PC-9 (cell line): ENCODE data around the gene RRP9. TPM values are rescaled to one million over a fixed set of nuclear protein-coding genes. Genes with fewer than 3 reads are reported as not detected.

Experiments
- BruUV-seq: library from RNA; stranded (reverse); fragments of 400-500 nt; replicated peaks from 2 replicates; lab custom pipeline; 2021; lab: Mats Ljungman, UMichigan
- CTCF ChIA-PET: fragments of 300-600 bp; sonication (Branson Sonifier 250); formaldehyde crosslinking; loops from one replicate; lab custom pipeline; 2022; ENCODE audit warnings: antibody characterized with exemption; lab: Charles Lee
- POLR2A ChIA-PET: fragments of 300-600 bp; sonication (Branson Sonifier 250); formaldehyde crosslinking; loops from one replicate; lab custom pipeline; 2022; ENCODE audit warnings: antibody characterized with exemption; ENCODE audit not compliant: unreplicated experiment; lab: Charles Lee
- DNase-seq, 2 experiments: peaks; one replicate each; pipeline versions ENCODE4 v3.0.0 to v3.0.0-alpha.2; 2015 to 2022; ENCODE audit warnings: mixed read lengths in 1 of 2
- H2AFZ ChIP-seq: fragments of 200-600 bp; sonication (generic); 2 replicates; pipeline ENCODE4 v1.8.1; 2017; ENCODE audit warnings: antibody characterized with exemption
- H3F3A ChIP-seq: fragments of 200-600 bp; sonication (generic); 2 replicates; pipeline ENCODE4 v1.8.1; 2017; ENCODE audit warnings: antibody characterized with exemption, mild to moderate bottlenecking, low read depth; ENCODE audit not compliant: insufficient read depth
- H3K27ac ChIP-seq: fragments of 200-600 bp; sonication (generic); 2 replicates; pipeline ENCODE4 v1.6.1; 2016; ENCODE audit warnings: mixed run types
- H3K27me3 ChIP-seq: fragments of 200-600 bp; sonication (generic); 2 replicates; pipeline ENCODE4 v1.6.1; 2016; ENCODE audit warnings: low read depth, mixed run types; ENCODE audit not compliant: insufficient read depth
- H3K36me3 ChIP-seq: fragments of 200-600 bp; sonication (generic); 2 replicates; pipeline ENCODE4 v1.6.1; 2016; ENCODE audit warnings: low read depth, mixed run types
- H3K4me1 ChIP-seq: fragments of 200-600 bp; sonication (generic); replicated peaks from 2 replicates; pipeline ENCODE4 v1.6.1; 2016; ENCODE audit warnings: mixed run types; ENCODE audit not compliant: insufficient read depth
- H3K4me2 ChIP-seq: fragments of 200-600 bp; sonication (generic); 2 replicates; pipeline ENCODE4 v1.6.1; 2017; ENCODE audit warnings: mixed run types
- H3K4me3 ChIP-seq: fragments of 200-600 bp; sonication (generic); 2 replicates; pipeline ENCODE4 v1.6.1; 2016; ENCODE audit warnings: mixed run types
- H3K79me2 ChIP-seq: fragments of 200-600 bp; sonication (generic); 2 replicates; pipeline ENCODE4 v1.6.1; 2017; ENCODE audit warnings: low read depth, mixed run types
- H3K9me2 ChIP-seq: fragments of 200-600 bp; sonication (generic); 2 replicates; pipeline ENCODE4 v1.8.1; 2017; ENCODE audit warnings: mild to moderate bottlenecking; ENCODE audit not compliant: insufficient read depth
- H3K9me3 ChIP-seq: fragments of 200-600 bp; sonication (generic); 2 replicates; pipeline ENCODE4 v1.8.1; 2016; ENCODE audit warnings: low read depth; ENCODE audit not compliant: insufficient read depth
- H4K20me1 ChIP-seq: fragments of 200-600 bp; sonication (generic); 2 replicates; pipeline ENCODE4 v1.8.1; 2017; ENCODE audit not compliant: insufficient read depth
- CTCF ChIP-seq: fragments of 200-600 bp; sonication (generic); conservative IDR thresholded peaks from 2 replicates; pipeline ENCODE4 v1.6.1; 2017; ENCODE audit warnings: mixed run types, antibody characterized with exemption, mild to moderate bottlenecking, moderate library complexity
- EZH2 ChIP-seq: fragments of 200-600 bp; sonication (generic); IDR thresholded peaks from 2 replicates; pipeline ENCODE4 v1.8.0; 2017; ENCODE audit warnings: antibody characterized with exemption, low read depth
- intact Hi-C: fragments of 100-400 bp; cut with micrococcal nuclease; formaldehyde crosslinking; loops from one replicate; pipeline ENCODE4 v1.10.0; 2022; ENCODE audit not compliant: unreplicated experiment
- total RNA-seq: library from RNA; stranded (reverse); gene quantifications from 2 replicates; pipeline ENCODE4 v1.2.3, GENCODE V29; 2021

RRP9 gene
- total RNA-seq, 1 experiment from 2014 or later, result 23.4 TPM

- H3K27me3 ChIP-seq, result no peaks in the 10 kb centered on the region
- ChIA-PET POLR2A (interaction anchor here (0.6 to 1.3 kb wide), 5 partner anchors 9 to 64 kb away, joined by 3 to 9 read pairs (median 5); partner anchors contain the start of genes ABHD14B, RPL29 and RRP9), CTCF (interaction anchor here (2.5 kb wide), 1 partner anchor 8 kb away, joined by 15 read pairs; the partner anchor contains the start of genes ABHD14A and ABHD14B)
- H3K9me3 ChIP-seq, result no peaks in the 10 kb centered on the region
- peak overlapping the region; percentile 93 for H3K4me2 ChIP-seq
- peak overlapping the region; percentile 89 for H3K27ac ChIP-seq
- TF ChIP-seq CTCF, result peak; percentile 77
- TF ChIP-seq EZH2, result no peak
- peaks cover 29% of the 10 kb centered on the region for H3K4me1 ChIP-seq
- DNase-seq, result peak; percentile 68 to 74
- intact Hi-C loops, result loop anchor here (2.0 kb wide), 1 partner anchor 40 kb away; the partner anchor contains the start of gene PARP3
- H3K36me3 ChIP-seq, result no peaks in the 10 kb centered on the region
- H2AFZ ChIP-seq, result peak overlapping the region; percentile 80
- H3K9me2 ChIP-seq, result no peaks in the 10 kb centered on the region
- peaks cover 32% of the 10 kb centered on the region for H3F3A ChIP-seq
- BruUV-seq, result TSS peak; percentile 52
- H4K20me1 ChIP-seq, result no peaks in the 10 kb centered on the region
- 0 out of 2 replicates have a peak, but pooled peaks cover 10% of the 10 kb centered on the region for H3K79me2 ChIP-seq
- peak overlapping the region; percentile 67 for H3K4me3 ChIP-seq
These were observed 40.7 kb upstream of the RRP9 start for GRCh38 chr3:51982352-51982837.

GRCh38 chr3:51980253-51980652 is 38.5 kb upstream of the RRP9 start:
- intact Hi-C loops, result no loop called here
- H3F3A ChIP-seq, result peaks cover 37% of the 10 kb centered on the region
- no peak overlapping the region for H2AFZ ChIP-seq
- H3K36me3 ChIP-seq, result no peaks in the 10 kb centered on the region
- no peaks in the 10 kb centered on the region for H3K9me2 ChIP-seq
- no peak for DNase-seq
- ChIA-PET CTCF (no interaction called here), POLR2A (no interaction called here)
- peaks cover 29% of the 10 kb centered on the region for H3K4me1 ChIP-seq
- no peak overlapping the region for H3K4me3 ChIP-seq
- 0 out of 2 replicates have a peak, but pooled peaks cover 9% of the 10 kb centered on the region for H3K79me2 ChIP-seq
- no peak overlapping the region for H3K4me2 ChIP-seq
- H3K27me3 ChIP-seq, result no peaks in the 10 kb centered on the region
- no peak overlapping the region for H3K27ac ChIP-seq
- BruUV-seq, result no TSS peak
- no peaks in the 10 kb centered on the region for H3K9me3 ChIP-seq
- no peaks in the 10 kb centered on the region for H4K20me1 ChIP-seq
- TF ChIP-seq EZH2, result no peak
- TF ChIP-seq CTCF, result no peak

GRCh38 chr3:51978143-51978502 is 36.4 kb upstream of the RRP9 start:
- Histone ChIP-seq H3K27me3 (no peaks in the 10 kb centered on the region), H2AFZ (no peak overlapping the region), H3K4me2 (no peak overlapping the region), H3K9me3 (no peaks in the 10 kb centered on the region), H3F3A (peaks cover 30% of the 10 kb centered on the region), H3K9me2 (no peaks in the 10 kb centered on the region), H4K20me1 (no peaks in the 10 kb centered on the region), H3K4me1 (peaks cover 25% of the 10 kb centered on the region), H3K36me3 (no peaks in the 10 kb centered on the region), H3K27ac (no peak overlapping the region), H3K79me2 (peaks cover 9% of the 10 kb centered on the region; the same call in 1 of the 2 replicates), H3K4me3 (no peak overlapping the region)
- ChIA-PET POLR2A (no interaction called here), CTCF (no interaction called here)
- DNase-seq, result no peak
- intact Hi-C loops, result no loop called here
- BruUV-seq, result no TSS peak
- TF ChIP-seq CTCF, result no peak
